Stimulated activated naive CD8-positive, alpha-beta T cell treated with anti-CD3 and anti-CD28 coated beads, Interleukin-15, Interleukin-2, amounts not matched to agents 100 U/mL and 50 U/mL, for 24 hours (primary cell): ENCODE measurements around the gene ATP8B3.

Experiments
- ATAC-seq: fragments of 150-1000 bp; cut with Tn5 transposase; one replicate; pipeline ENCODE4 v1.10.0; 2021
- DNase-seq: peaks from one replicate; pipeline ENCODE4 v3.0.0; 2021

ATP8B3 gene, protein sequence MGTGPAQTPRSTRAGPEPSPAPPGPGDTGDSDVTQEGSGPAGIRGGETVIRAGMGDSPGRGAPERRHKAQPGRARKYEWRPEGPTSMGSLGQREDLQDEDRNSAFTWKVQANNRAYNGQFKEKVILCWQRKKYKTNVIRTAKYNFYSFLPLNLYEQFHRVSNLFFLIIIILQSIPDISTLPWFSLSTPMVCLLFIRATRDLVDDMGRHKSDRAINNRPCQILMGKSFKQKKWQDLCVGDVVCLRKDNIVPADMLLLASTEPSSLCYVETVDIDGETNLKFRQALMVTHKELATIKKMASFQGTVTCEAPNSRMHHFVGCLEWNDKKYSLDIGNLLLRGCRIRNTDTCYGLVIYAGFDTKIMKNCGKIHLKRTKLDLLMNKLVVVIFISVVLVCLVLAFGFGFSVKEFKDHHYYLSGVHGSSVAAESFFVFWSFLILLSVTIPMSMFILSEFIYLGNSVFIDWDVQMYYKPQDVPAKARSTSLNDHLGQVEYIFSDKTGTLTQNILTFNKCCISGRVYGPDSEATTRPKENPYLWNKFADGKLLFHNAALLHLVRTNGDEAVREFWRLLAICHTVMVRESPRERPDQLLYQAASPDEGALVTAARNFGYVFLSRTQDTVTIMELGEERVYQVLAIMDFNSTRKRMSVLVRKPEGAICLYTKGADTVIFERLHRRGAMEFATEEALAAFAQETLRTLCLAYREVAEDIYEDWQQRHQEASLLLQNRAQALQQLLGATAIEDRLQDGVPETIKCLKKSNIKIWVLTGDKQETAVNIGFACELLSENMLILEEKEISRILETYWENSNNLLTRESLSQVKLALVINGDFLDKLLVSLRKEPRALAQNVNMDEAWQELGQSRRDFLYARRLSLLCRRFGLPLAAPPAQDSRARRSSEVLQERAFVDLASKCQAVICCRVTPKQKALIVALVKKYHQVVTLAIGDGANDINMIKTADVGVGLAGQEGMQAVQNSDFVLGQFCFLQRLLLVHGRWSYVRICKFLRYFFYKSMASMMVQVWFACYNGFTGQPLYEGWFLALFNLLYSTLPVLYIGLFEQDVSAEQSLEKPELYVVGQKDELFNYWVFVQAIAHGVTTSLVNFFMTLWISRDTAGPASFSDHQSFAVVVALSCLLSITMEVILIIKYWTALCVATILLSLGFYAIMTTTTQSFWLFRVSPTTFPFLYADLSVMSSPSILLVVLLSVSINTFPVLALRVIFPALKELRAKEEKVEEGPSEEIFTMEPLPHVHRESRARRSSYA (N-terminal part only)

GRCh38 chr19:1811942-1812425 is at the start of gene ATP8B3:
ATP8B3 (minus strand) TSS chr19:1812276; CDS start chr19:1811736, 540 bp downstream.
- ATAC-seq (peak; percentile 16), DNase-seq (peak; percentile 82)

DNA sequence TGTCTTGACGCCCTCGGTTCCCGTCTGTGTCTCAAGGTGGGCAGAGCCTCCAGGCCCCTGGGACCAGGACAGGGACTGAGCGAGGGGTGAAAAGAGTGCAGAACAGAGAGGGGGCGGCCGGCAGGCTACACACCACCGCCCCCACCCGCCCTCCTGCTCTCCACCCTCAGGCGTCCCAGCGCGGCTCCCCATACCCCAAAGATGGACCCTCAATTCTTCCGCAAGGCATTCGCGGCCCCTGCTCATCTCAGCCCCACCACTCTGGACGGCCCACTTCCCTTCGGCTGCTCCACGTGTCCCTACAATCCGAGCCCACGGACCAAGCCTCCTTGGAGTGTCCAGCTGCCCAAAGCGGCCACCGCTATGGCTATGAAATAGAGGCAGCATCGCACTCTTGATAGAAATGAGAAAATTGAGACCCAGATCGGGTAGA is 49.5 kb upstream of the ATP8B3 start:
- no peak for ATAC-seq
- DNase-seq, result no peak

DNA sequence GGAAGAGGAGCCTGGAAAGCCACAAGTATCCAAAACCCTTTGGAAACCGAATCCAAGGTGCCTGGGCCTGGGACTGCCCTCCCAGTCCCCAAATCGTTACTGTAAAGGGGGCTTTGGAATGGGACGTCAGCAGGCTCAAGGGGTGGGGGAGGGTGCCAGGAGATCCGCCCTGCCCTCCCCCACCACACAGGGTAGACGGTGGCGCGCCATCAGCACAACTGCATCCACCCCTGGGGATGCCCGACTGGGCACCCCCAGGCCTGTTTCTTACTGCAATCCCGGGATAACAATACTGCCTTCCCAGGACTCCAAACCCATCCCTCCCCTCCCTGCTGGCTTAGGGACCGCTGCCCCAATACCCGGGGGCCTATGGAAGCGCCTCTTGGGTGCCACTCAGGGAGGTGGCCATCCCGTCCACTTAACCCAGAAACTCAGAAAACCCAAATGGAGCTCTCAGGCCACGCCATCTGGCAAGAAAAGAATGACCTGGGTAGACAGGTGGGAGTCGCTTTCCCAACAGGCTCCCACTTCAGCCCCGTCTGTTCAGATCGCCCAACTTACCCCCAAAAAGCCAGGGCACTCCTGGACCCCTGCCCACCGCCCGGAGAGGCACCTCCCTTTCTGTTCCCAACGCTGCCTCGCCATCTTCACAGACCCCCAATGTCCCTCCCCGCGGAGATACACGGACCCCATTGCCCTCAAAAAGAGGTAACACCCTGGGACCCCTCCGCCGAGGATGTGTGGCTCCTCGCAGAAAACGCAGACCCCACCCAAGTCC is 48.9 kb upstream of the ATP8B3 start:
- ATAC-seq, result no peak
- DNase-seq, result no peak

- peak; percentile 55 for DNase-seq
Observed at GRCh38 chr19:1860042-1860775, 48.1 kb upstream of the ATP8B3 start.

GRCh38 chr19:1859331-1859781 is 47.3 kb upstream of the ATP8B3 start:
- no peak for DNase-seq
- ATAC-seq, result no peak

More at GRCh38 chr19:1860042-1860775, 48.1 kb upstream of the ATP8B3 start:
- ATAC-seq, result no peak

- peak; percentile 16 for DNase-seq
- ATAC-seq, result no peak
Observed at GRCh38 chr19:1858412-1859081, 46.5 kb upstream of the ATP8B3 start.

DNA sequence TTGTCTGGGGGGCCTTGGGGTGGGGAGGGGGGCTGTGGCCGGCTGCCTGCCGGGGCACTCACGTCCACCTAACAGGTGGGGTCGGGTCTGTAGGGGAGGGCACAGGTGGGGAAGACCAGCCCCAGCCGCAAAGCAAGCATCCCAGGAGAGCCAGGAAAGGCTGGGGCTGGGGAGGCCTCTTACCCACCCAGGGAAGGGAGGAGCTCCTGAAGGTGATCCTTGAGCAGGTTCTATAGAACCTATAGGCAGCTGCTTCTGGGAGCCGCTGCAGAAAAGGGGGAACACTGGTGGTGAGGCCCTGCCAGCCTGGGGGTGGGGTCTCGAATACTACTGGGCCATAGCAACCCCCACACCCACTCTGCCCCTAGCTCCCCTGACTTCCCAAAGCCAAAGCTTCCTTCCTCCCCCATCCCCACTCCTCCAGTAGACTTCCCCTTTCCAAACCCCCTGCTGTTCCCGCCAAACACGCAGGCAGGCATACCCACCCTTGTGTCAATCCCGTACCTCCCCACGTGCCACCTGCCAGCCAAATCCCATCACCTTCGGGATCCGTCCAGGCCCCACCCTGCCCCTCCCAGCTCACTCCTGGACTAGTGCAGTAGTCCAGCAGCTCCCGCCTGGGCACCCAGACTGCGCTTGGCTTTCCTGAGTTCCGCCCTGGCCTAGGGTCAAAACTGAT is 45.7 kb upstream of the ATP8B3 start:
- DNase-seq (peak; percentile 11), ATAC-seq (no peak)

DNA sequence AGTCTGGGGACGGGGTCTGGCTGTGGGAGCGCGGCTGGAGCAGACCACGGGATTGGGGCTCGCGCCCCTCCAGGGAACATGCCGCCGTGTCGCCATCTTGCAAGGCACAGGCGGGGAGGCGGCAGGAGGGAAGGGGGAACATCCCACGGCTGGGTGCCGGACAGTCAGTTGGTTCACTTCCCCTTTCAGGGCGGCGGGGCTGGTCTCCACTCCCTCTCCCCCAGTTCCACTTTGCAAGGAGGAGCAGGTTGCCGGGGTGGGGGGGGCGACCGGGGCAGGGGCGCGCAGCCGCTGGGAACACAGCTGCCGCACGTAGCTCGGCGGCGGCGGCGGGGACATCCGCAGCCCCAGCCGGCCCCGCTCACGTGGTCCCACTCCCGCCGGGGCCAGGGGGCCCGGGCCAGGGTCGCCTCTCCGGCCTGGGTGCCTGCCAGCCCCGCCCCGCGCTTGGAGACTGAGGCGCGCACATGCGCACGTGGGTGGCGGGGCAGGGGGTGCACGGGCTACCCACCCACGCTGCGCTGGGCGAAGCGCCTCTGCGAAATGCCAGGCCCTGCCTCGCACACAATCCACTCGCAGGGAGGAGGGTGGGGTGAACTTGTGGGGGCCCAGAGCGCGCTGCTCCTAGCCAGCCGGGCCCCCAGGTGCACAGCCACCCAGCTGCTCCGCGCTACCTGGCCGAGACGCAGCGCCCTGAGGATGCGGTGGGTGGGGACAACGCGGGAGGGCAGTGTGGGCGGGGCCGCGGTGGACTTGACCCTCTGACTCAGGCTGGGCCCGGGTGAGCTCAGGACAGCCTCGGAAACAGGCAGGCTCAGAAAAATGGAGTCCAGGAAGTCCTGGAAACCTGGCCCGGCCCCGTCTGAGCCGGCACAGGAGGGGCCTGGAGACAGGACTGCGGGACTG is 44.9 kb upstream of the ATP8B3 start:
- peak; percentile 10 for ATAC-seq
- peak; percentile 74 for DNase-seq

GRCh38 chr19:1856345-1856697 is 44.2 kb upstream of the ATP8B3 start:
- DNase-seq, result no peak
- ATAC-seq, result no peak

DNA sequence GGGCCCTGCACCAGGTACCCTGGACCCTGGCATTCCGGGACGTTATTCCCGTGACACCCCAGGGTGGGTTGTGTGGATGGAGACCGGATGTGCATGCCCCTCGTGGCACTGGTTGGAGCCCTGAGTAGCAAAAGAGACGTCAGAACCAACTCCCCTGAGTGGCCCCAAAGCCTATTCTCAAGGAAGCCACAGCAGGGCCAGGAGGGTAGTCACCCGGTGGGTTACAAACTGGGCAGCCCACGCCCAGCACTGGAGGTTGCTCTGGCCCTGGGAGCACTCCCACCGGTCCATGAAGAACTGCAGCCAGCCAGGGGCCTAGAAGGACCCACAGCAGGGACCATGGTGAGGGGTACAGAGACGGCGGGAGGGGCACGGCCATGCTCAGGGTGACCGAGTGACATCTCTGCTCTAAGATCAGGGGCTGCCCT is 43.8 kb upstream of the ATP8B3 start:
- ATAC-seq, result peak; percentile 39
- peak; percentile 62 for DNase-seq

DNA sequence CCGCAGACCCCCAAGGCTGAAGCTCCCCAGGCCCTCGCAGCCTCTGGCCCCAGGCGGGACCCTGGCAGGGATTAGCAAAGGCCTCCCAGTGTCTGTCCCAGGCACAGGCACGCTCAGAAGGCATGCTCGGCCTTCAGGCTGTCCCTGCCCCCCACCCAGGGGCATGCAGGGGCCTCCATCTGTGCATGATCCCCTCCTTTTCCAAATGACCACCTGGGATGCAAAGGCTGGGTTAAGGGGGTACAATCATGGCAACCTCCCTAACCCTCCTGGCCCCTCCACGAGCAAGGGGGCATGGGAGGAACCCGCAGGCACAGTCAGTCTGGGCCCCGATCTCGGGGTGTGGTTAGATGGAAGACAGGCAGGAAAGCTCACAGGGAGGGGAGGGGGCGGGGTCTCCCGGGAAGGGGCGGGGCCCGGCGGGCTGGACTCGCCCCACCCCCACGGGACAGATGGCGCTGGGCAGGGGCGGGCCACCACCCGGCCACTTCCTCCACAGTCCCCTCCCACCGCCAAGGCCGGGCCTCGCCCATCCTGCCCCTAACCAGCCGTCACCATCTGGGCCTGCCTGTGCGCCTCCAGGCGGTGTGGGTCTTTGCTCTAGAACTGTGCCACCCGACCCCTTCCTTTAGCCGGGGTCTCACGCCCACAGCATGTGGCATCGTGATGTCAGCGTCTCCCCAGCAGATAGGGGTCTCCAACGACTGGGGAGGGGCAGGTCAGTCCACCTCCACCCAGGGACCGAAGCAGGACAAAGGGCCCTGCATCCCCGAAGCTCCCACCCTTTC is 43.2 kb upstream of the ATP8B3 start:
- ATAC-seq (peak; percentile 78), DNase-seq (peak; percentile 90)

- ATAC-seq (no peak), DNase-seq (no peak)
Observed at GRCh38 chr19:1854542-1855039, 42.5 kb upstream of the ATP8B3 start.

DNA sequence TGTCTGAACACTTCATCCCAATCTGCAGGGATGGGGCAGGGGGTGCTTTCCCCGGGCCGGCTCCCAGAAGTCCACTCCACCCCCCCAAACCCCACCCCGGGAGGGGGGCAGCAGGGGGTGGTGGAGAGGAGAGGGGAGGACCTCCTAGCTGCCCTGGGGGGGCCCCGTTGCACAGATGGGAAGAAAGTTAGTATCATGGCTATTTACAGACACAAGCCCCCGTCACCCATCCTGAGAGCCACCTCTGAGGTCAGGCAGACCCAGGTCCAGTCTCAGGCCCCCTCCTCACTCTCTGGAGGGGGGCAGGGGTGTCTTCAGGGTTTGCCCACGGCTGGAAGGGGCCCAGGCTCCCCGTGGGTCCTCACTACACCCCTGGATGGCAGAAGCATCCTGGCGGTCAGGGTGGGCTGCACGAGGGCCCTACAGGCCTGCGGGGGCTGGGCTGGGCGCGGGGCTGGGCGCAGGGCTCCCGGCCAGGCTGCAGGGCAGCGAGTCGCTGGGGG is 42.0 kb upstream of the ATP8B3 start:
- ATAC-seq, result no peak

DNA sequence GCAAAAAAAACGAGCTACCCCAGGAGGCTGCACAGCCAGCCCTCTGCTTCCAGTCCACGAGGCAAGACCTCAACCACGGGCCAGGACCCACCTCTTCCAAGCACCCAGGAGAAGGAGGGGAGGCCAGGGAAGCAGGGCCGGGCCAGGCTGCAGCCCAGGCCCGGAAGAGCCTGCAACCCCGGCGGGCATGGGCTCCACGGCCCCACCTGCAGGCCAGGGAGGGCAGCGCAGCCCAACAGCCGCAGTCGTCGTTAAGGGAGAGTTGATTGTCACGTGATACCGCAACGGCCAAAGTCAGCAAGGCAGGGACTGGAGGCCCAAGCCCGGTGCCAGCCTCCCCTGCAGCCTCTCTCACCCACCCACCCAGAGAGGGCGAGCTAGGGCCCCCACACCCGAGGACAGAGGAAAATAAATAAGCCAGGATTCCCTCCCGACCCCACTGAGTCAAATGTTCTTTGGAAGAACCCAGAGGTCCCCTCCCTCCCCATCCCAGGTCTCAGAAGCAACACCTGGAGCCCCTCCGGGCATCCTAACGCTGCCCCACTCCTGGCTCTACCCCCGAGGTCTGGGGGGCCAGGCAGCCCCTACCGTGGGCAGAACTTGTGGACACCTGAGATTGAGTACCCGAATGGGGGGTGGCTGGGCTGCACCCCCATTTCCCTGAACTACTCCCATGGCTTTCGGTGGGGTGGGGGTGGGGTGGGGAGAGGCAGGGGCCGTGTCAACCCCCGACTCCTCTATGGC is 41.4 kb upstream of the ATP8B3 start:
- peak; percentile 13 for ATAC-seq
- peak; percentile 90 for DNase-seq

More for the DNA sequence above, 42.0 kb upstream of the ATP8B3 start:
- no peak for DNase-seq

DNA sequence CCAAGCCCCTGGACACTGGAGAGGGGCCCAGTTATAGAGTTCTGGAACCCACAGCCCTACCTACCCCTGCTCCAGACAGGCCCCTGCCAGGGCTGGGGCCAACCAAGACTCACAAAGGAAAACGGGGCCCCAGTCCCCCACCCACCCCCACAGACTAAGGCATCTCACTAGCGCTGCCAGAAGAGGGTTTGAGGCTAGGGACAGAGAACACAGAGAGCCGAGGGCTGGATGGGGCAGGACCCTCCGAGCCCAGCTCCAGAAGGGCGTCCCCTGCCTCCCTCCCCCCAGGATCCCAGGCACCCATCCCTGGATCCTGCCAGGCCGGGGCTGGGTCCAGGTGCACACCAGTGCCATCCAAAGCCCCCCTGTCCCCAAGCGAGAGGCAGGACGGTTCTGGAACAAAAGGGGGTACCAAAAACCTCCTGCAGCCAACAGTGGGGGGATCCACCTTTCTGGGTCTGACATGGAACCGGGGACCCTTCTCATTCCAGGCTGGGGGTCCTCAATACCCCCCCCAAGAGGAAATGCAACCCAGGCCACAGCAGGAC is 40.6 kb upstream of the ATP8B3 start:
- DNase-seq, result no peak
- ATAC-seq, result no peak
